GM21576 (cell line): ENCODE results near the gene MOCOS.

Experiments used
- ATAC-seq: cut with Tn5 transposase; IDR thresholded peaks from one replicate; pipeline ENCODE4 v1.9.1; 2021; ENCODE audit warnings: mild to moderate bottlenecking, moderate library complexity; ENCODE audit not compliant: unreplicated experiment

MOCOS gene

GRCh38 chr18:36176711-36177110 lies 10.6 kb upstream of the MOCOS start:
- no peak for ATAC-seq

GRCh38 chr18:36177913-36178312 lies 9.4 kb upstream of the MOCOS start:
- ATAC-seq: no peak

- no peak for ATAC-seq
Observed at GRCh38 chr18:36179562-36180355, 7.5 kb upstream of the MOCOS start.

GRCh38 chr18:36181441-36181840 lies 5.9 kb upstream of the MOCOS start:
- no peak for ATAC-seq

- no peak for ATAC-seq
Observed at GRCh38 chr18:36181898-36182506, 5.3 kb upstream of the MOCOS start.

GRCh38 chr18:36183033-36183432 lies 4.3 kb upstream of the MOCOS start:
- ATAC-seq: no peak

- ATAC-seq: no peak
Observed at GRCh38 chr18:36183987-36184386, 3.3 kb upstream of the MOCOS start.

- ATAC-seq: no peak
Observed at GRCh38 chr18:36185157-36185556, 2.1 kb upstream of the MOCOS start.

GRCh38 chr18:36185901-36186460 lies 1.3 kb upstream of the MOCOS start:
- ATAC-seq: no peak

GRCh38 chr18:36186461-36187192 lies 670 bp upstream of the MOCOS start:
- ATAC-seq: no peak

- ATAC-seq: no peak
Observed at GRCh38 chr18:36187826-36188721, 777 bp downstream of the MOCOS start.

GRCh38 chr18:36188916-36189315 lies 1.6 kb downstream of the MOCOS start:
- ATAC-seq: no peak

GRCh38 chr18:36189486-36189885 lies 2.2 kb downstream of the MOCOS start:
- ATAC-seq: no peak

GRCh38 chr18:36191286-36191685 lies 4.0 kb downstream of the MOCOS start:
- no peak for ATAC-seq

GRCh38 chr18:36191711-36192110 lies 4.4 kb downstream of the MOCOS start:
- ATAC-seq: no peak

GRCh38 chr18:36194600-36195315 lies 7.5 kb downstream of the MOCOS start:
- ATAC-seq: no peak

GRCh38 chr18:36195427-36196122 lies 8.3 kb downstream of the MOCOS start:
- ATAC-seq: no peak

GRCh38 chr18:36196238-36196995 lies 9.1 kb downstream of the MOCOS start:
- ATAC-seq: no peak
